GM12878 (cell line): ENCODE results near the gene RPRD1A. TPM values are rescaled to one million over a fixed set of nuclear protein-coding genes. Genes with fewer than 3 reads are reported as not detected.

Experiments
- ASH2L ChIP-seq: fragments of 300-600, 200-600 bp; sonication (generic); IDR thresholded peaks from 2 replicates; pipeline ENCODE4 v1.6.1; 2017; ENCODE audit warnings: low read depth, mild to moderate bottlenecking, borderline replicate concordance
- CEBPB ChIP-seq, 2 experiments: fragments of 150-350 bp in 1 of 2; IDR thresholded peaks; 2 replicates each; pipeline ENCODE4 v1.6.1; 2012 to 2014; ENCODE audit warnings: low read depth in 2 of 2, low read length in 2 of 2, borderline replicate concordance in 1 of 2, inconsistent platforms in 1 of 2
- CREM ChIP-seq: IDR thresholded peaks from 2 replicates; pipeline ENCODE4 v1.6.1; 2014; ENCODE audit warnings: antibody characterized with exemption, low read depth
- EZH2 ChIP-seq: IDR thresholded peaks from 2 replicates; pipeline ENCODE4 v1.6.1; 2012; ENCODE audit warnings: low read depth, mild to moderate bottlenecking, control low read depth, inconsistent platforms, low read length, borderline replicate concordance; ENCODE audit not compliant: control insufficient read depth
- HCFC1 ChIP-seq: fragments of 150-350 bp; IDR thresholded peaks from 2 replicates; pipeline ENCODE4 v1.6.1; 2014; ENCODE audit warnings: low read length
- HDAC2 ChIP-seq: fragments of 200-600 bp; sonication (generic); IDR thresholded peaks from 2 replicates; pipeline ENCODE4 v1.6.1; 2017
- LARP7 ChIP-seq: fragments of 450-650 bp; IDR thresholded peaks from 2 replicates; pipeline ENCODE4 v1.6.1; 2017; ENCODE audit warnings: mild to moderate bottlenecking
- RFX5 ChIP-seq: IDR thresholded peaks from 2 replicates; pipeline ENCODE4 v1.6.1; 2011; ENCODE audit warnings: low read depth, low read length, improper control_type of control experiment
- STAT1 ChIP-seq: fragments of 450-650 bp; conservative IDR thresholded peaks from 2 replicates; pipeline ENCODE4 v1.6.1; 2014; ENCODE audit warnings: antibody characterized with exemption, mild to moderate bottlenecking
- WRNIP1 ChIP-seq: IDR thresholded peaks from 2 replicates; pipeline ENCODE4 v1.6.1; 2011; ENCODE audit warnings: low read depth, low read length, improper control_type of control experiment, borderline replicate concordance
- polyA plus RNA-seq, 11 experiments: library from polyadenylated mRNA; depleted of rRNA in 4 of 11; unstranded in 6 of 11; stranded (reverse) in 5 of 11; fragments of >200 nt; fragmentation: Nextera tagmentation in 4 of 11; fragmentation: Illumina TruSeq in 1 of 11; extraction: Ambion mirVana in 4 of 11; extraction: Trizol in 1 of 11; gene quantifications; 1 replicate in 1 of 11; 2 replicates in 10 of 11; pipeline versions ENCODE4 v1.2.1 to v1.2.3, GENCODE V29; 2011 to 2016; ENCODE audit warnings: inconsistent platforms in 2 of 11, missing spikeins in 2 of 11, low read depth in 1 of 11
- total RNA-seq, 4 experiments: library from RNA; depleted of rRNA in 3 of 4; stranded (reverse); fragments of >200 nt in 3 of 4; fragmentation: Illumina TruSeq in 1 of 4; extraction: Trizol in 1 of 4; gene quantifications; 2 replicates each; pipeline versions ENCODE4 v1.2.1 to v1.2.3, GENCODE V29; 2013 to 2021
- TF ChIP-seq, protein P1 (sequence below): fragments of 450-650 bp; formaldehyde crosslinking; IDR thresholded peaks from 2 replicates; pipeline ENCODE4 v1.4.0; 2020; ENCODE audit warnings: mild to moderate bottlenecking, moderate library complexity
- TF ChIP-seq, protein P2 (sequence below): IDR thresholded peaks from 2 replicates; pipeline ENCODE4 v1.6.1; 2012; ENCODE audit warnings: mild to moderate bottlenecking, low read depth, low read length
- TF ChIP-seq, protein P3 (sequence below): fragments of 450-650 bp; IDR thresholded peaks from 2 replicates; pipeline ENCODE4 v1.6.1; 2017; ENCODE audit warnings: antibody characterized with exemption, mild to moderate bottlenecking, moderate library complexity
- TF ChIP-seq, protein P4 (sequence below): fragments of 450-650 bp; IDR thresholded peaks from 2 replicates; pipeline ENCODE4 v1.6.1; 2017; ENCODE audit warnings: mild to moderate bottlenecking
- TF ChIP-seq, protein P5 (sequence below): IDR thresholded peaks from 2 replicates; pipeline ENCODE4 v1.6.1; 2011; ENCODE audit warnings: borderline replicate concordance, low read depth, mild to moderate bottlenecking, moderate library complexity, mixed read lengths, low read length; ENCODE audit not compliant: insufficient read depth; ENCODE audit errors: extremely low read length

The RPRD1A gene
- total and polyA plus RNA-seq, 10 of the 15 experiments (the other 5 are each of a cell fraction or from before 2014, with no cell fraction given), result 16.2 to 66.2 (median 36.2) TPM

DNA sequence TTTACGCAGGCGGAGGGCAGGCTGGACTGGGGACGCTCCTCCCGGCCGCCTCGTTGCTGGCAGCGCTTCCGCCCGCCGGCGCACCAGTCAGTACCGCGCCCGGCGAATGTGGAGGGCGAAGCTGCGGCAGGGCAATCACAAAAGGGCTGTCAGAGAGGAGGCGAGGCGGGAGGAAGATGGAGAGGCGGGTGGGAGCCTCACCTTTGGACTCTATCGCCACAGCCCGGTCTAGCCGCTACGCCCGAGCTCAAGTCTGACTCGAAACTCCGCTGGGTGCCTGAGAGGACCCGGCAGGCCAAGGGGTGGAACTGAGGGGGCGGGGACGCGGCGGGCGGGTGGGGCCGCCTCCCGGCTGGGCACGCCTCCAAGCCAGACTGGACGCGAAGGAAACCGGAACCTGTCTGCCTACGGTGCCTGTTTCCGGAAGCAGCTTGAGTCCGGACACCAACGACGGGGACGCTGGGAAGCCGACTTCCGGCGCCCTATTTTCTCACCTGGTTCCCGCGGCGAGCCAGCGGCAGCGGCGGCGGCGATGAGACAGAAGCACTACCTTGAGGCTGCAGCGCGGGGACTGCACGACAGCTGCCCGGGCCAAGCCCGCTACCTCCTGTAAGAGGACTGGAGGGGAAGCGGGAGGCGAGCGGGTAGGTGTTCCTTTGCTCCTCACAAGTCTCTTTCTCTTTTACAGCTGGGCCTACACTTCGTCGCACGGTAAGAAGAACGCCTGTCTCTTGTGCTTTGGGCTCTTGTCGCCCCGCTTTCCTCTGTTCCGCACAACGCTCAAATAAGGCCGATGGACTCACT lies 95.0 kb downstream of the RPRD1A start, which contains the start of gene RMP24 (continued):
- TF ChIP-seq, protein P1, sequence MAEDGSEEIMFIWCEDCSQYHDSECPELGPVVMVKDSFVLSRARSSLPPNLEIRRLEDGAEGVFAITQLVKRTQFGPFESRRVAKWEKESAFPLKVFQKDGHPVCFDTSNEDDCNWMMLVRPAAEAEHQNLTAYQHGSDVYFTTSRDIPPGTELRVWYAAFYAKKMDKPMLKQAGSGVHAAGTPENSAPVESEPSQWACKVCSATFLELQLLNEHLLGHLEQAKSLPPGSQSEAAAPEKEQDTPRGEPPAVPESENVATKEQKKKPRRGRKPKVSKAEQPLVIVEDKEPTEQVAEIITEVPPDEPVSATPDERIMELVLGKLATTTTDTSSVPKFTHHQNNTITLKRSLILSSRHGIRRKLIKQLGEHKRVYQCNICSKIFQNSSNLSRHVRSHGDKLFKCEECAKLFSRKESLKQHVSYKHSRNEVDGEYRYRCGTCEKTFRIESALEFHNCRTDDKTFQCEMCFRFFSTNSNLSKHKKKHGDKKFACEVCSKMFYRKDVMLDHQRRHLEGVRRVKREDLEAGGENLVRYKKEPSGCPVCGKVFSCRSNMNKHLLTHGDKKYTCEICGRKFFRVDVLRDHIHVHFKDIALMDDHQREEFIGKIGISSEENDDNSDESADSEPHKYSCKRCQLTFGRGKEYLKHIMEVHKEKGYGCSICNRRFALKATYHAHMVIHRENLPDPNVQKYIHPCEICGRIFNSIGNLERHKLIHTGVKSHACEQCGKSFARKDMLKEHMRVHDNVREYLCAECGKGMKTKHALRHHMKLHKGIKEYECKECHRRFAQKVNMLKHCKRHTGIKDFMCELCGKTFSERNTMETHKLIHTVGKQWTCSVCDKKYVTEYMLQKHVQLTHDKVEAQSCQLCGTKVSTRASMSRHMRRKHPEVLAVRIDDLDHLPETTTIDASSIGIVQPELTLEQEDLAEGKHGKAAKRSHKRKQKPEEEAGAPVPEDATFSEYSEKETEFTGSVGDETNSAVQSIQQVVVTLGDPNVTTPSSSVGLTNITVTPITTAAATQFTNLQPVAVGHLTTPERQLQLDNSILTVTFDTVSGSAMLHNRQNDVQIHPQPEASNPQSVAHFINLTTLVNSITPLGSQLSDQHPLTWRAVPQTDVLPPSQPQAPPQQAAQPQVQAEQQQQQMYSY (CRISPR knock-in tag), result no peak
- peak; percentile 92 for TF ChIP-seq CREM
- TF ChIP-seq, protein P2, sequence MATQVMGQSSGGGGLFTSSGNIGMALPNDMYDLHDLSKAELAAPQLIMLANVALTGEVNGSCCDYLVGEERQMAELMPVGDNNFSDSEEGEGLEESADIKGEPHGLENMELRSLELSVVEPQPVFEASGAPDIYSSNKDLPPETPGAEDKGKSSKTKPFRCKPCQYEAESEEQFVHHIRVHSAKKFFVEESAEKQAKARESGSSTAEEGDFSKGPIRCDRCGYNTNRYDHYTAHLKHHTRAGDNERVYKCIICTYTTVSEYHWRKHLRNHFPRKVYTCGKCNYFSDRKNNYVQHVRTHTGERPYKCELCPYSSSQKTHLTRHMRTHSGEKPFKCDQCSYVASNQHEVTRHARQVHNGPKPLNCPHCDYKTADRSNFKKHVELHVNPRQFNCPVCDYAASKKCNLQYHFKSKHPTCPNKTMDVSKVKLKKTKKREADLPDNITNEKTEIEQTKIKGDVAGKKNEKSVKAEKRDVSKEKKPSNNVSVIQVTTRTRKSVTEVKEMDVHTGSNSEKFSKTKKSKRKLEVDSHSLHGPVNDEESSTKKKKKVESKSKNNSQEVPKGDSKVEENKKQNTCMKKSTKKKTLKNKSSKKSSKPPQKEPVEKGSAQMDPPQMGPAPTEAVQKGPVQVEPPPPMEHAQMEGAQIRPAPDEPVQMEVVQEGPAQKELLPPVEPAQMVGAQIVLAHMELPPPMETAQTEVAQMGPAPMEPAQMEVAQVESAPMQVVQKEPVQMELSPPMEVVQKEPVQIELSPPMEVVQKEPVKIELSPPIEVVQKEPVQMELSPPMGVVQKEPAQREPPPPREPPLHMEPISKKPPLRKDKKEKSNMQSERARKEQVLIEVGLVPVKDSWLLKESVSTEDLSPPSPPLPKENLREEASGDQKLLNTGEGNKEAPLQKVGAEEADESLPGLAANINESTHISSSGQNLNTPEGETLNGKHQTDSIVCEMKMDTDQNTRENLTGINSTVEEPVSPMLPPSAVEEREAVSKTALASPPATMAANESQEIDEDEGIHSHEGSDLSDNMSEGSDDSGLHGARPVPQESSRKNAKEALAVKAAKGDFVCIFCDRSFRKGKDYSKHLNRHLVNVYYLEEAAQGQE, result peak; percentile 42; the same call in 1 of the 2 replicates
- TF ChIP-seq CEBPB (IDR thresholded peaks at IDR 0.05; ENCODE audit: borderline replicate concordance in 1 of 2, low read depth in 2 of 2, low read length in 2 of 2), result no peak
- TF ChIP-seq, protein P3, sequence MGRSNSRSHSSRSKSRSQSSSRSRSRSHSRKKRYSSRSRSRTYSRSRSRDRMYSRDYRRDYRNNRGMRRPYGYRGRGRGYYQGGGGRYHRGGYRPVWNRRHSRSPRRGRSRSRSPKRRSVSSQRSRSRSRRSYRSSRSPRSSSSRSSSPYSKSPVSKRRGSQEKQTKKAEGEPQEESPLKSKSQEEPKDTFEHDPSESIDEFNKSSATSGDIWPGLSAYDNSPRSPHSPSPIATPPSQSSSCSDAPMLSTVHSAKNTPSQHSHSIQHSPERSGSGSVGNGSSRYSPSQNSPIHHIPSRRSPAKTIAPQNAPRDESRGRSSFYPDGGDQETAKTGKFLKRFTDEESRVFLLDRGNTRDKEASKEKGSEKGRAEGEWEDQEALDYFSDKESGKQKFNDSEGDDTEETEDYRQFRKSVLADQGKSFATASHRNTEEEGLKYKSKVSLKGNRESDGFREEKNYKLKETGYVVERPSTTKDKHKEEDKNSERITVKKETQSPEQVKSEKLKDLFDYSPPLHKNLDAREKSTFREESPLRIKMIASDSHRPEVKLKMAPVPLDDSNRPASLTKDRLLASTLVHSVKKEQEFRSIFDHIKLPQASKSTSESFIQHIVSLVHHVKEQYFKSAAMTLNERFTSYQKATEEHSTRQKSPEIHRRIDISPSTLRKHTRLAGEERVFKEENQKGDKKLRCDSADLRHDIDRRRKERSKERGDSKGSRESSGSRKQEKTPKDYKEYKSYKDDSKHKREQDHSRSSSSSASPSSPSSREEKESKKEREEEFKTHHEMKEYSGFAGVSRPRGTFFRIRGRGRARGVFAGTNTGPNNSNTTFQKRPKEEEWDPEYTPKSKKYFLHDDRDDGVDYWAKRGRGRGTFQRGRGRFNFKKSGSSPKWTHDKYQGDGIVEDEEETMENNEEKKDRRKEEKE, result no peak
- peak; percentile 87; the same call in 1 of the 2 replicates for TF ChIP-seq WRNIP1
- no peak for TF ChIP-seq LARP7
- peak; percentile 41; the same call in 1 of the 2 replicates for TF ChIP-seq RFX5
- TF ChIP-seq, protein P4, sequence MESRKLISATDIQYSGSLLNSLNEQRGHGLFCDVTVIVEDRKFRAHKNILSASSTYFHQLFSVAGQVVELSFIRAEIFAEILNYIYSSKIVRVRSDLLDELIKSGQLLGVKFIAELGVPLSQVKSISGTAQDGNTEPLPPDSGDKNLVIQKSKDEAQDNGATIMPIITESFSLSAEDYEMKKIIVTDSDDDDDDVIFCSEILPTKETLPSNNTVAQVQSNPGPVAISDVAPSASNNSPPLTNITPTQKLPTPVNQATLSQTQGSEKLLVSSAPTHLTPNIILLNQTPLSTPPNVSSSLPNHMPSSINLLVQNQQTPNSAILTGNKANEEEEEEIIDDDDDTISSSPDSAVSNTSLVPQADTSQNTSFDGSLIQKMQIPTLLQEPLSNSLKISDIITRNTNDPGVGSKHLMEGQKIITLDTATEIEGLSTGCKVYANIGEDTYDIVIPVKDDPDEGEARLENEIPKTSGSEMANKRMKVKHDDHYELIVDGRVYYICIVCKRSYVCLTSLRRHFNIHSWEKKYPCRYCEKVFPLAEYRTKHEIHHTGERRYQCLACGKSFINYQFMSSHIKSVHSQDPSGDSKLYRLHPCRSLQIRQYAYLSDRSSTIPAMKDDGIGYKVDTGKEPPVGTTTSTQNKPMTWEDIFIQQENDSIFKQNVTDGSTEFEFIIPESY, result no peak
- TF ChIP-seq, protein P5, sequence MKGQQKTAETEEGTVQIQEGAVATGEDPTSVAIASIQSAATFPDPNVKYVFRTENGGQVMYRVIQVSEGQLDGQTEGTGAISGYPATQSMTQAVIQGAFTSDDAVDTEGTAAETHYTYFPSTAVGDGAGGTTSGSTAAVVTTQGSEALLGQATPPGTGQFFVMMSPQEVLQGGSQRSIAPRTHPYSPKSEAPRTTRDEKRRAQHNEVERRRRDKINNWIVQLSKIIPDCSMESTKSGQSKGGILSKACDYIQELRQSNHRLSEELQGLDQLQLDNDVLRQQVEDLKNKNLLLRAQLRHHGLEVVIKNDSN, result no peak
- peak; percentile 82 for TF ChIP-seq HCFC1
- TF ChIP-seq ASH2L, result no peak
- no peak for TF ChIP-seq STAT1
- TF ChIP-seq HDAC2, result no peak
- no peak for TF ChIP-seq EZH2
